ENCODE data around the gene FOXC2. TPM values are rescaled to one million over a fixed set of nuclear protein-coding genes. Genes with fewer than 3 reads are reported as not detected.
A peak's percentile ranks its signal among the peaks of the same experiment; 100 is the strongest.

Gene FOXC2
- total RNA-seq, 6 experiments from 2014 or later = 0.20 TPM; not detected in 5

GRCh38 chr16:86528061-86528929 is 38.3 kb upstream of the FOXC2 start:
- ATAC-seq = peak in 1 of 4 donors; percentile 23
- TF ChIP-seq CTCF (IDR thresholded peaks at IDR 0.05) (no peak), POLR2A (IDR thresholded peaks at IDR 0.05) (no peak)
- Histone ChIP-seq H3K9me3 (no peaks in the 10 kb centered on the region), H3K27ac (no peak overlapping the region), H3K27me3 (no peaks in the 10 kb centered on the region), H3K4me3 (no peak overlapping the region), H3K4me1 (no peaks in the 10 kb centered on the region), H3K36me3 (no peaks in the 10 kb centered on the region)
- WGBS (ENCODE audit: insufficient coverage, low coverage, low lambda C conversion rate, missing lambda C conversion rate) = 88% methylated on average over 21 of the region's 38 CpGs
- DNase-seq = no peak
- intact Hi-C loops (cut with DNase I) = no loop called here

GRCh38 chr16:86529160-86529559 is 37.5 kb upstream of the FOXC2 start:
- DNase-seq (peak in 1 of 3 donors; percentile 2), ATAC-seq (no peak)
- intact Hi-C loops (cut with DNase I) = no loop called here
- H3K4me1 ChIP-seq = no peaks in the 10 kb centered on the region
- H3K9me3 ChIP-seq = no peaks in the 10 kb centered on the region
- TF ChIP-seq CTCF (IDR thresholded peaks at IDR 0.05) (no peak), POLR2A (IDR thresholded peaks at IDR 0.05) (no peak)
- H3K27me3 ChIP-seq = no peaks in the 10 kb centered on the region
- H3K27ac ChIP-seq = no peak overlapping the region
- no peak overlapping the region for H3K4me3 ChIP-seq
- WGBS (ENCODE audit: insufficient coverage, low coverage, low lambda C conversion rate, missing lambda C conversion rate) = 76% methylated on average over 5 of the region's 8 CpGs
- H3K36me3 ChIP-seq = peaks cover 0 to 3% (median 0%) of the 10 kb centered on the region in 4 donors

GRCh38 chr16:86530251-86531190 is 36.1 kb upstream of the FOXC2 start:
- no peak for TF ChIP-seq CTCF (IDR thresholded peaks at IDR 0.05)
- TF ChIP-seq POLR2A (IDR thresholded peaks at IDR 0.05) = no peak
- H3K36me3 ChIP-seq = peaks cover 0 to 3% (median 0%) of the 10 kb centered on the region in 4 donors
- H3K27me3 ChIP-seq = no peaks in the 10 kb centered on the region
- H3K27ac ChIP-seq = no peak overlapping the region
- no peak for ATAC-seq
- peak in 1 of 3 donors; percentile 5 for DNase-seq
- intact Hi-C loops (cut with DNase I) = no loop called here
- no peak overlapping the region for H3K4me3 ChIP-seq
- 77% methylated on average over 22 of the region's 31 CpGs for WGBS (ENCODE audit: insufficient coverage, low coverage, low lambda C conversion rate, missing lambda C conversion rate)
- no peaks in the 10 kb centered on the region for H3K9me3 ChIP-seq
- no peaks in the 10 kb centered on the region for H3K4me1 ChIP-seq

GRCh38 chr16:86531191-86531545 is 35.5 kb upstream of the FOXC2 start:
- no peaks in the 10 kb centered on the region for H3K4me1 ChIP-seq
- TF ChIP-seq CTCF (IDR thresholded peaks at IDR 0.05) (no peak), POLR2A (IDR thresholded peaks at IDR 0.05) (no peak)
- H3K27ac ChIP-seq = no peak overlapping the region
- intact Hi-C loops (cut with DNase I) = no loop called here
- 89% methylated on average over 1 of the region's 7 CpGs for WGBS (ENCODE audit: insufficient coverage, low coverage, low lambda C conversion rate, missing lambda C conversion rate)
- no peaks in the 10 kb centered on the region for H3K27me3 ChIP-seq
- H3K36me3 ChIP-seq = peaks cover 0 to 3% (median 0%) of the 10 kb centered on the region in 4 donors
- H3K9me3 ChIP-seq = no peaks in the 10 kb centered on the region
- ATAC-seq (peak in 2 of 4 donors; percentile 20 to 42), DNase-seq (peak in 2 of 3 donors; percentile 23 to 53)
- no peak overlapping the region for H3K4me3 ChIP-seq
